ENCODE results near the gene RALGAPA1.
"Not testable (repeated sequence)": the region's sequence is repeated elsewhere in the genome, so short reads cannot be mapped to it uniquely, and the experiment has no call there.

Gene RALGAPA1

DNA sequence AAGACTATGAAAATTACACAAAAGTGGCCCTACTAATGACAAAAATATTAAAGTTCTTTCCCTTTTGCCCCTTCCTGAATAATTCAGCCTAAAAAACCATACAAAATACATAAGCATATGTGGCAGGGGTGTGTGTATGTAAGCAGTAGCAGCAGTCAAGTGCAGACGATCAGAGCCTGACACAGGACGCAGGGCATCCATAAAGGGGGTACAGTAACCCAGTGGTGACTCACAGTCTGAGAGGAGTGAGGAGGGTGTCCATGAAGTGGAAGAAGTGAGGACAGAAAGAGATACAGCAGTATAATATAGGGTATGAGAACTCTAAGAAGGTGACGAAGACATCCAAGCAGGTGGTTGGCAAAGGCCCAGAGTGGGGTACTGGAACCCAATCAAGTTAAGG lies 56.7 kb downstream of the RALGAPA1 start:
- TF ChIP-seq, protein P1, sequence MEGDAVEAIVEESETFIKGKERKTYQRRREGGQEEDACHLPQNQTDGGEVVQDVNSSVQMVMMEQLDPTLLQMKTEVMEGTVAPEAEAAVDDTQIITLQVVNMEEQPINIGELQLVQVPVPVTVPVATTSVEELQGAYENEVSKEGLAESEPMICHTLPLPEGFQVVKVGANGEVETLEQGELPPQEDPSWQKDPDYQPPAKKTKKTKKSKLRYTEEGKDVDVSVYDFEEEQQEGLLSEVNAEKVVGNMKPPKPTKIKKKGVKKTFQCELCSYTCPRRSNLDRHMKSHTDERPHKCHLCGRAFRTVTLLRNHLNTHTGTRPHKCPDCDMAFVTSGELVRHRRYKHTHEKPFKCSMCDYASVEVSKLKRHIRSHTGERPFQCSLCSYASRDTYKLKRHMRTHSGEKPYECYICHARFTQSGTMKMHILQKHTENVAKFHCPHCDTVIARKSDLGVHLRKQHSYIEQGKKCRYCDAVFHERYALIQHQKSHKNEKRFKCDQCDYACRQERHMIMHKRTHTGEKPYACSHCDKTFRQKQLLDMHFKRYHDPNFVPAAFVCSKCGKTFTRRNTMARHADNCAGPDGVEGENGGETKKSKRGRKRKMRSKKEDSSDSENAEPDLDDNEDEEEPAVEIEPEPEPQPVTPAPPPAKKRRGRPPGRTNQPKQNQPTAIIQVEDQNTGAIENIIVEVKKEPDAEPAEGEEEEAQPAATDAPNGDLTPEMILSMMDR (conservative IDR thresholded peaks at IDR 0.05): no peak
- no peak for TF ChIP-seq ZFX (IDR thresholded peaks at IDR 0.05)
- no peak overlapping the region for H3K27ac ChIP-seq

DNA sequence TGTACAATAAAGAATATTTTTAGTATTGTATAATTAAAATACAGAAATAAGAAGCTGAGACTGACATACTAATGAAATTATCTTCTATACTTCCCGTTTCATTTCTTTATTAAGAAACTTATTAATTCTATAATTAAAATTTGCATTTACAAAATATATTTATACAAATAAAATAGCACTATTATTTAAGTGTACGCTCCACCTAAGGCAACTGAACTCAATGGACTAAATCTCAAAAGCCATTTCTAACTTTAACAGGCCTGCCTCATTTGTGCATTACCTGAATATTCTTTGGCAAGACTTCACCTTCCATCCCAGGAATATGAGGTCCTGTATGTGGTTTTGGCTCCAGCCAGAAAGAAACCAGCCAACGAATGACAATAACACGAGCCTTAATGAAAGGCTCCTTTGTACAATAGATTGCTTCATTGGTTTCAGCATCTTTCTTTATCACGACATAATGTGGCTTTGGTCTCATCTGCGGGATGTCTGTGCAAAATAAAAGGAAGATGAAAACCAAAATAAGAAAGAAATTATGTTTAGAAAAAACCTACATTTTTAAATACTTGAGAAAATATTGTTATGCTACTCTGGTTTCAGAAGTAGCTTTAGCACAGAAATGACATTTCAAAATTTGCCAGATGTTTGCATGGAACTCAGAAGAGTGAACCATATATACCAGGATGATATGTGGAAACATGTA lies 58.7 kb downstream of the RALGAPA1 start:
- TF ChIP-seq ZFX (IDR thresholded peaks at IDR 0.05): no peak
- TF ChIP-seq, protein P1 (conservative IDR thresholded peaks at IDR 0.05): no peak
- H3K27ac ChIP-seq: no peak overlapping the region

DNA sequence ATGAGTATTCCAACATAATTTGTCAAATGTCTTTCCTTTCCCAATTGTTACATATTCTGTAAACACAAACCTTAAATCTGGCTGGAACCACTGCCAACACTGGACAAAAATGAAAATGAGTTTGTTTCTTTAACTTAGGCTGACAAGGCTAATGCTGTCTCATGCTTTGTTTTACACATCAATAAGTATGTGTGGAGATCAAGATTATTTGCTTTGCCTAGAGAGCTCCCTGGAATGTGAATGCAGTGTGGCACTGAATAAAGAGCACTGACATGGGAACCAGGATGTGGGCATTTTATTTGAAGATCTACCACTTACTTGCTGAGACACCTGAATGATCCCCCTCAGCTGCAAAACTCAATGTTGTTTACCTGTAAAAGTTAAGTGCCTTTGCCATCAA lies 61.7 kb downstream of the RALGAPA1 start:
- TF ChIP-seq ZFX (IDR thresholded peaks at IDR 0.05): no peak
- TF ChIP-seq, protein P1 (conservative IDR thresholded peaks at IDR 0.05): no peak
- H3K27ac ChIP-seq: no peak overlapping the region

- H3K27ac ChIP-seq: no peak overlapping the region
- TF ChIP-seq, protein P1 (conservative IDR thresholded peaks at IDR 0.05): no peak
- TF ChIP-seq ZFX (IDR thresholded peaks at IDR 0.05): no peak
Observed at GRCh38 chr14:35742442-35742841, 66.7 kb downstream of the RALGAPA1 start.

- TF ChIP-seq, protein P1 (conservative IDR thresholded peaks at IDR 0.05): no peak
- TF ChIP-seq ZFX (IDR thresholded peaks at IDR 0.05): no peak
- no peak overlapping the region for H3K27ac ChIP-seq
Observed at GRCh38 chr14:35742032-35742371, 67.1 kb downstream of the RALGAPA1 start.

DNA sequence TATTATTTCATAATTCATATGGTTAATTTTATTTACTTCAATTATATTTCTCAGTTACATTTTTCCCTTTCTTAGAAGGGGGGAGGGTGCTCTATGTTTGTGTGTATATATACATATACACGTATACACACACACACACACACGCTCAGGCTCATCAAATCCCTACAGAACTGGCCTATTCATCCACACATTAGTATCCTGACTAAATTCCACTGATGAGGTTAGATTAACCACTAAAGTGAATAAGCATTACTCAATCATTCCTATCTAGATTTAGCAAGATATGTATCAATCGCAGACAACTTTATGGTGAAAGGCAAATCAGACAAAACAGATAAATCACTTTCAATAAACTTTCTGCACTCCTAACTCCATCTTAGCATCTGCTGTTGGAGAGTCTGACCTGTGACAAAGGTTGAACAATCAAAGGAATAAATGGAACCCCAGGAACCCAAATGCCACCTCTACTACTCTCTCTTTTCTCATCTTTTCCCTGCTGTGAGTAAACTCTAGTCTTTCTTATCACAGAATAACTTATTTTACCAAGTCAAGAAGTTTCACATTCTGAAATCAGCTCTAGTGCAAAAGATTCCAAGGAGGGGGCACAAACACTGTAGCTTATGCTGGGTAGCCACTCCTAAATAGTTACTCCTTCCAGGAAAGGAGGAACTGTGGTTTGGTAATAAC lies 67.6 kb downstream of the RALGAPA1 start:
- no peak for TF ChIP-seq ZFX (IDR thresholded peaks at IDR 0.05)
- TF ChIP-seq, protein P1 (conservative IDR thresholded peaks at IDR 0.05): no peak
- no peak overlapping the region for H3K27ac ChIP-seq

GRCh38 chr14:35740215-35740614 lies 68.9 kb downstream of the RALGAPA1 start:
- H3K27ac ChIP-seq: no peak overlapping the region
- TF ChIP-seq, protein P1 (conservative IDR thresholded peaks at IDR 0.05): no peak
- no peak for TF ChIP-seq ZFX (IDR thresholded peaks at IDR 0.05)

- not testable (repeated sequence) for H3K27ac ChIP-seq
Observed at GRCh38 chr14:35735163-35735562, 73.9 kb downstream of the RALGAPA1 start.

GRCh38 chr14:35733510-35733909 lies 75.6 kb downstream of the RALGAPA1 start:
- H3K27ac ChIP-seq: not testable (repeated sequence)

All from C4-2B (cell line).